ENCODE data around the gene MINPP1.

DNA sequence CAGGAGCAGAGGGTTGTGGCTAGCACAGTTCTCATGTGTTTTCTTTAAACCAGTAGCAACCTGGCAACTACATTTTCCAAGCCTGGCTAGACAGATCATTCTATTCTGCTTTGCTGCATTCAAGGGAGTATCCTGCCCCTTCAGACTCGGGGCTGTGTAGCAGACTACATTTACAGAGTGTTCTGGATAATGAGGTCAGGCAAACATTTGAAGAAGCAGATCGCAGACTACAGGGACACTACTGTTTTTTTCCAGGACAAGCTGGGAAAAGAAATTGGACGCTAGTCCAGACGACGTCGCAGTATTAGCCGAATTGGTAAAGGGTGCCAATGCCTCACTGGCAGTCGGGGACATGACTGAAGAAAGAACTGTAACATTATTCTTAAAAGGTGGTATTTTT is 94.0 kb downstream of the MINPP1 start:
- TF ChIP-seq, protein P1, sequence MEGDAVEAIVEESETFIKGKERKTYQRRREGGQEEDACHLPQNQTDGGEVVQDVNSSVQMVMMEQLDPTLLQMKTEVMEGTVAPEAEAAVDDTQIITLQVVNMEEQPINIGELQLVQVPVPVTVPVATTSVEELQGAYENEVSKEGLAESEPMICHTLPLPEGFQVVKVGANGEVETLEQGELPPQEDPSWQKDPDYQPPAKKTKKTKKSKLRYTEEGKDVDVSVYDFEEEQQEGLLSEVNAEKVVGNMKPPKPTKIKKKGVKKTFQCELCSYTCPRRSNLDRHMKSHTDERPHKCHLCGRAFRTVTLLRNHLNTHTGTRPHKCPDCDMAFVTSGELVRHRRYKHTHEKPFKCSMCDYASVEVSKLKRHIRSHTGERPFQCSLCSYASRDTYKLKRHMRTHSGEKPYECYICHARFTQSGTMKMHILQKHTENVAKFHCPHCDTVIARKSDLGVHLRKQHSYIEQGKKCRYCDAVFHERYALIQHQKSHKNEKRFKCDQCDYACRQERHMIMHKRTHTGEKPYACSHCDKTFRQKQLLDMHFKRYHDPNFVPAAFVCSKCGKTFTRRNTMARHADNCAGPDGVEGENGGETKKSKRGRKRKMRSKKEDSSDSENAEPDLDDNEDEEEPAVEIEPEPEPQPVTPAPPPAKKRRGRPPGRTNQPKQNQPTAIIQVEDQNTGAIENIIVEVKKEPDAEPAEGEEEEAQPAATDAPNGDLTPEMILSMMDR (conservative IDR thresholded peaks at IDR 0.05; ENCODE audit: low read depth, low read length) = no peak
- no peak for TF ChIP-seq EZH2 (IDR thresholded peaks at IDR 0.05; ENCODE audit: borderline replicate concordance, low read depth, low read length, poor library complexity, severe bottlenecking)
